Adipocyte (in vitro differentiated cells): ENCODE results near the gene PLPPR1.
"Not testable (repeated sequence)": the region's sequence is repeated elsewhere in the genome, so short reads cannot be mapped to it uniquely, and the experiment has no call there.

Experiments used
- DNase-seq: peaks from one replicate; pipeline ENCODE4 v3.0.0-alpha.2; 2015; ENCODE audit warnings: low read depth
- H3K27me3 ChIP-seq: replicated peaks from 2 replicates; pipeline ENCODE4 v1.7.0; 2013; ENCODE audit warnings: mild to moderate bottlenecking, low read length, moderate library complexity; ENCODE audit not compliant: control insufficient read depth, insufficient read depth
- H3K36me3 ChIP-seq: 2 replicates; pipeline ENCODE4 v1.7.0; 2013; ENCODE audit warnings: low read length, mild to moderate bottlenecking, moderate library complexity; ENCODE audit not compliant: control insufficient read depth, insufficient read depth, severe bottlenecking
- H3K4me1 ChIP-seq: 2 replicates; pipeline ENCODE4 v1.7.0; 2013; ENCODE audit warnings: mild to moderate bottlenecking, low read length, moderate library complexity; ENCODE audit not compliant: control insufficient read depth, insufficient read depth
- H3K4me3 ChIP-seq: 2 replicates; pipeline ENCODE4 v1.7.0; 2013; ENCODE audit warnings: mild to moderate bottlenecking, low read length, moderate library complexity
- H3K9ac ChIP-seq: 2 replicates; pipeline ENCODE4 v1.7.0; 2013; ENCODE audit warnings: mild to moderate bottlenecking, low read length, moderate library complexity
- H3K9me3 ChIP-seq: 2 replicates; pipeline ENCODE4 v1.7.0; 2013; ENCODE audit warnings: mild to moderate bottlenecking, low read length, moderate library complexity; ENCODE audit not compliant: control insufficient read depth

PLPPR1 gene

DNA sequence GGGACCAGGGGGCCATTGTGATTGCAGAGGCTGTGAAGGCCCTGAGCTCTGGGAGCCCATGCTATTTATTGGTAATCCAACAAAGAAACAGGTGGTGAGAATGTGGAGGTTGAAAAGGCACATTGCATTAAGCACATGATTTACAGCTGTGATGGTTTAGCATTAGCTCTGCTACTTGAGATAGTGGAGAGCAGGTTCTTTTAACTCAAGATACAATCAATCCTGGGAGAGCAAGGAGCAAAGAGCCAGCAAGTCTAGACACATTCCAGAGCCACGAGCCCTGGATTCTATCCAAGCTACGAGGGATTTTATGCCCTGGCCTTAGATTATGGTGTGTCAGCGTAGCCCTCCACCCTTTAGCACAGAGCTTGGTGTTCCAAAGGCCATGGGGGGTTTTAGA lies 98.8 kb downstream of the PLPPR1 start:
- H3K9me3 ChIP-seq = peaks cover 29% of the 10 kb centered on the region
- H3K4me3 ChIP-seq, H3K9ac ChIP-seq, H3K27me3 ChIP-seq, H3K4me1 ChIP-seq, H3K36me3 ChIP-seq, DNase-seq: not testable (repeated sequence)

DNA sequence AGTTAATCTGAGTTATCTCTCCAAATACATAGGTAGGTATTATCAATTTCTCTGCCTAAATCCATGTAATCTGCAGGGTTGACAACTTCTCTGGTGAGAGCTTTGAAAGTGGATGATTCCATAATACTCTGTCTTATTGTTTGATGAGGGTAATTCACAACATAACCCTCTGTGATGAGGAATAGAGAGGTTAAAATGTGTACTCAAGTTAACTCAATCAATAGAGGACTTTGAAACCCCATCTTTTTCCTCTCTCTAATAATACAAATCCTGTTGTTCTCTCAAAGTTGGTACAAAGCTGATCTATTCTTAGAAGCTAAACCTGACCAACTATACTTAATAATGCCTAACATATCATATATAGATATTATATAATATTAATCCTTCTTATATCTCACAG lies 100.1 kb downstream of the PLPPR1 start:
- H3K36me3 ChIP-seq = no peaks in the 10 kb centered on the region
- H3K9me3 ChIP-seq = peaks cover 19% of the 10 kb centered on the region
- no peak overlapping the region for H3K9ac ChIP-seq
- no peaks in the 10 kb centered on the region for H3K27me3 ChIP-seq
- no peaks in the 10 kb centered on the region for H3K4me1 ChIP-seq
- H3K4me3 ChIP-seq = no peak overlapping the region
- DNase-seq = no peak

DNA sequence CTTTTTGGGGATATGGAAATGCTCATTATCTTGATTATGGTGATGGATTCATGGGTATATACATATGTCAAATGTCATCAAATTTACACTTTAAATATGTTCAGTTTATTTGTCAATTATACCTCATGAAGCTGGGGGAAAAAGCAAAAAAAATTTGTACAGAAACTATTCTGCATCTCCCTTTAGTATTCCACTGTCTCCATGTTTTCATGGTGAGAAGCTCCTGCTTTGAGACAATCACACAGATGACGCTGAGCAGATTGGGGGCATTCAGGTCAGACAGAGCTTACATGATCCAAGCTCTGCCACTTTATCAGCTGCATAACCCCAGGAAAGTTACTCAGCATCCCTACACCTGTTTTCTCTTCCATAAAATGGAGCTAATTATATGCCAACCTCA lies 101.5 kb downstream of the PLPPR1 start:
- Histone ChIP-seq H3K4me3 (no peak overlapping the region), H3K9ac (no peak overlapping the region), H3K4me1 (no peaks in the 10 kb centered on the region), H3K36me3 (no peaks in the 10 kb centered on the region), H3K9me3 (peaks cover 8% of the 10 kb centered on the region), H3K27me3 (no peaks in the 10 kb centered on the region)
- no peak for DNase-seq

DNA sequence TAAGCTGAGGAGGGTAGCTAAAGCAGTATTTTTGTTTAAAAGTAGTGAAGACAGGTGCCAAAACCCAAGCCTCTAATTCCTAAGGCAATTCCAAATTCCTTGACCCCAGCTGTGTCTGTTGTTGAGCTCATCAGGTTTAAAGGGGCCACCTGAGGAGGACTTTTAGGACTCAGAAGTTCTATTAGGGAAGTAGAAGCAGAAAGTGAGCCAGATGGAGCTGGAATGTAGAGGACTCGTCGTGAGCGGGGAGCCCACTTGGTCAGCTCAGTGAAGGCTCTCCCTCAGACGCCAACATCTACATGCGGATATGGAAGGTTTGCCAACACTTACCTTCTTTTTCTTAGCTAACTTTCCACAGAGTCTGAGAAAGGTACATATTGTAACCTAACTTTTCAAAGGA lies 102.8 kb downstream of the PLPPR1 start:
- peaks cover 8% of the 10 kb centered on the region for H3K9me3 ChIP-seq
- H3K4me1 ChIP-seq = no peaks in the 10 kb centered on the region
- H3K27me3 ChIP-seq = peaks cover 4% of the 10 kb centered on the region
- H3K9ac ChIP-seq = no peak overlapping the region
- DNase-seq = no peak
- no peak overlapping the region for H3K4me3 ChIP-seq
- no peaks in the 10 kb centered on the region for H3K36me3 ChIP-seq

DNA sequence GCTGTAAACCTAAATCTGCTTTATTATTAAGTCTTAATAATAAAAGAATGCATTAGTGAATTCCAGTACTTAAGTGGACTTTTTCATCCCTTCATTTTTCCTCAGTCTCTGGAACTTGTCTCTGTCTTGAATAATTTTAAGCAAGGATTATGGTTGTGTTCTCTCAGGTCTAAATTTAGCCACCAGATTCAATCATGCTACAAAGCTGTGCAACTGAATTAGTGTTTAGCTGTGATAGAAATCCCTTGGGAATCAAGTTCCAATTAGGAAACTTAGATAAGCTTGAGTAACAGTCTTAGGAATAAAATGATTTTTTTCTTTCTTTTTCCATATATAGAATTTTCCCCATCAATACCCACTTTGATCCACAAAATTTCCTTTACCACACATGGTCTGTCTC lies 104.3 kb downstream of the PLPPR1 start:
- DNase-seq = no peak
- H3K4me1 ChIP-seq = no peaks in the 10 kb centered on the region
- peaks cover 3% of the 10 kb centered on the region for H3K9me3 ChIP-seq
- peaks cover 4% of the 10 kb centered on the region for H3K27me3 ChIP-seq
- no peaks in the 10 kb centered on the region for H3K36me3 ChIP-seq
- no peak overlapping the region for H3K4me3 ChIP-seq
- H3K9ac ChIP-seq = no peak overlapping the region

DNA sequence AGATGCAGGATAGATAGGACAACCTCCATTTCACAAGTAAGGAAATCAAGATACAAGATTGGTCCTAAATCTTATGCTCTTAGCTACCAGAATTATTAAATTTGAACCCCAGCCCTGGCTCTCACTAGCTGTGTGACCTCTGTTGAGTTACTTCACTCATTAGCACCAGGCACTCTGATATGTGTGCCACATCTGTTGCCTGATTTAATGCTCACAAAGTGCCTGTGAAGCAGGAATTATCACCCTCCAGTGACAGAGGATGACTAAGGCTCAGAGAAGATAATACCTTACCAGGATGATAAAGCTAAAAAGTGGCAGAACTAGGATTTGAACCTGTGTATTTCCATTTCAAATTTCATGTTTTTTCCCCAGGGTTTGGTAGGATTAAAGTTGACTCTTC lies 110.0 kb downstream of the PLPPR1 start:
- no peak overlapping the region for H3K9ac ChIP-seq
- no peaks in the 10 kb centered on the region for H3K9me3 ChIP-seq
- H3K4me1 ChIP-seq = no peaks in the 10 kb centered on the region
- peaks cover 4% of the 10 kb centered on the region for H3K27me3 ChIP-seq
- no peak for DNase-seq
- H3K36me3 ChIP-seq = no peaks in the 10 kb centered on the region
- H3K4me3 ChIP-seq = no peak overlapping the region

DNA sequence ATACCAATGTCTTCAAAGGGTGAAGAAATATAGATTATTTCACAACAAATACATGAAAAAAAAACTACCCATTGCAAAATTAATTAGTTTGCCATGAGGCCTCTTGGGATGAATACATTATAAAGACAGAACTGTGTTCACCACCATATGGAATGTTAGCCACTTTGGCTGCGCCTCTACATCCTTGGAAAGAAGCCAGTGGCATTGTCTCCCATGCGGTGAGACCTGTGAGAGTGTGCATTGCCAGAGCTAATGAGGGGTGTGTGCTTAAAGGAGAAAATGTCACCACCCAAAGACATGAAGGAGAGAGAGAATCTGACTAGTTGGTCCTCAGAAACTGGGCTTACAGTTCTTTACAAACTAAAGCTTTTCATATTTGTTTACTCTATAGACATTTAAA lies 110.6 kb downstream of the PLPPR1 start:
- Histone ChIP-seq H3K27me3 (peaks cover 4% of the 10 kb centered on the region), H3K4me1 (no peaks in the 10 kb centered on the region), H3K9ac (no peak overlapping the region), H3K9me3 (no peaks in the 10 kb centered on the region), H3K4me3 (no peak overlapping the region), H3K36me3 (no peaks in the 10 kb centered on the region)
- no peak for DNase-seq

DNA sequence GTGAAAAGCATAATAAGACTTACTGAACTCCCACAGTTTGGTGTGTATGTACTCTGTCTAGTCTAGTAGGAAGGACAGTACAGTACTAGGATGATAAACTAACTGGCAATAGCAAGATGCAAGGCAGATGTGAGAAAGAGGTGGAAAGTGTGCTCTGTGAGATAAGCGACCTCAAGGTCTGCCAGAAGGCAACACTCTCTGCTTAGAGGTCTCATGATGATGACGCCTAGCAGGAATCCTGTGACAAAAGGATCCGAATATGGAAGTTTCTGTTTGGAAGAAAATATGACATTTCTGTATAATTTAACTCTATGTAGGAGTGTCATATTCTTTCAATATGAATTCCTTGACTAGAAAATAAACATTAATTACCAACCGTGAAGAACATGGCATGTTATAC lies 112.2 kb downstream of the PLPPR1 start:
- Histone ChIP-seq H3K36me3 (no peaks in the 10 kb centered on the region), H3K9me3 (no peaks in the 10 kb centered on the region), H3K9ac (no peak overlapping the region), H3K4me3 (no peak overlapping the region), H3K27me3 (peaks cover 4% of the 10 kb centered on the region), H3K4me1 (no peaks in the 10 kb centered on the region)
- no peak for DNase-seq

DNA sequence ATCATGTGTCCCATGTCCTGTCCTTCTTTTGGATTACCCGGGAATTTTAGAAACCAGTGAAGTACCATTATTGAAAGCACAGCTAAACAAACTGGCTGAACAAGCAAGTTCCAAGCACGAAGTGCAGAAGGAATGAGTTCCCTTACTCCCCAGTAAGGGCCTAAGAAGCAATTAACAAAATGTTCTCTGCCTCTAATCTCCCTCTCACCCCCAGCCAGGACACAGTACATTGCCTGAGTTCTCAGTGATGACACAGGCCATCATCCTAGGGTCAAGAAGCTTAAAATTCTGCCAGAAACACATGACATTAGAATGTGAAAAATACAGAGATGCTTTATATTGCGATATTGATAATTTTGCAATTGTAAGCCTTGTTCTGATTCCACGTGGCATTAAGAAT lies 118.0 kb downstream of the PLPPR1 start:
- no peak for DNase-seq
- H3K4me1 ChIP-seq = no peaks in the 10 kb centered on the region
- H3K4me3 ChIP-seq = no peak overlapping the region
- H3K9me3 ChIP-seq = peaks cover 6% of the 10 kb centered on the region
- no peaks in the 10 kb centered on the region for H3K36me3 ChIP-seq
- H3K9ac ChIP-seq = no peak overlapping the region
- H3K27me3 ChIP-seq = no peaks in the 10 kb centered on the region

DNA sequence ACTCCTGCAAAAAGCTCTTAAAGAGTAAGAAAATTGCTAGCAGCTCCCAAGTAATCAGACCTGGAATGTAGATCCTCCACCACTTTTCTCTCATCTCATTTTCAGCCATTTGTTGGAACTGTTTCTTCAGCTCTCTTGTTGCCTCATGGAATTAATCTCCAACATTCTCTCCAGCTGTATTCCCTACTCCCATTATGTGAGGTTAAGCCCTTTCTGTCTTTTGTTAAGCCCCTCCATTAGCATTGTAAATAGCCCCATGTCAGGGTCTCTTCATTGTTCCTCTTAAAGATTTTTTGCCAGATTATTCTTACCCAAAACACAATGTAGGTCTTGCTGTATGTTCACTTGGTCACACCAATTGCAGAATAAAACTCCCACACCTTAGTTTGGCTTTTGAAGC lies 119.8 kb downstream of the PLPPR1 start:
- DNase-seq = no peak
- H3K9ac ChIP-seq = no peak overlapping the region
- H3K9me3 ChIP-seq = peaks cover 6% of the 10 kb centered on the region
- H3K4me1 ChIP-seq = no peaks in the 10 kb centered on the region
- H3K27me3 ChIP-seq = no peaks in the 10 kb centered on the region
- no peak overlapping the region for H3K4me3 ChIP-seq
- no peaks in the 10 kb centered on the region for H3K36me3 ChIP-seq

DNA sequence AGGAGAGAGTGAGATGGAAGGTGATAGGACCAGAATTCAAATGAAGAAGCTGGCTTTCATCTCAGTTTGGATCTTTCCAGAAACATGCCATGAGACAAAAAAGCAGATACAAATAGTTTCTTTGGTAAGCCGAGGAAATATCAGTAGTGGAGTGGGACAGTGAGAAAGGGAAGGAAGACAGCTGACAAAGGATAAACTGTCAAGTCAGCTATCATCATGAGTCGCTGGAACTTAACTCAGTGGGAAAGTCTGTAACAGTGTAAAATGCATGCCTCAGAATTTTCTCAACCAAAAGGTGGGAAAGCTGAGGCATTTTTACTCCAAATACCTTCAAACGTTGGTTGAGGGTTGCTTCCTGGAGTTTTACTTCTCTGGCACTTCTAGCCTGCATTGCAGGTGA lies 129.8 kb downstream of the PLPPR1 start:
- H3K9me3 ChIP-seq = no peaks in the 10 kb centered on the region
- H3K4me3 ChIP-seq = no peak overlapping the region
- DNase-seq = no peak
- no peaks in the 10 kb centered on the region for H3K36me3 ChIP-seq
- H3K27me3 ChIP-seq = no peaks in the 10 kb centered on the region
- no peaks in the 10 kb centered on the region for H3K4me1 ChIP-seq
- H3K9ac ChIP-seq = no peak overlapping the region

DNA sequence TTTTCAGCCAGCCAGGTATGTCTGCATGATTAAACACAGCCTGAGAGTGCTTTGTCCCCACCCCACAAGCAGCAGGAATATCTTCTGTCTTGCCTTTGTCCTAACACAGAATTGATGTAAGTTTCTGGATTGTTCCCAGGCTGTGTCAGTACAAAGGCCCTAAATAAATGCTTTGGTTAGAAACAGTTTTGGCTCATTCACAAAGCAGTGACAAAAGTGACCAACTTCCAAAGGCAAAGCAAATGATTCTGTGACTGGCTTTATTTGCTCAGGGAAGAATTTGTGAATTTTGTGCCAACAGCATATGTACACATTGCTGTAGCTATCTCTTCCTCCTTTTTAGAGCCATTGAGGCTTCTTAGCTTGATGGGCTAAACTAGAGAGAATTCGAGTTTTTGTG lies 133.7 kb downstream of the PLPPR1 start:
- Histone ChIP-seq H3K9ac (no peak overlapping the region), H3K4me1 (no peaks in the 10 kb centered on the region), H3K4me3 (no peak overlapping the region), H3K36me3 (no peaks in the 10 kb centered on the region), H3K27me3 (no peaks in the 10 kb centered on the region), H3K9me3 (no peaks in the 10 kb centered on the region)
- no peak for DNase-seq
